Hepatocyte (in vitro differentiated cells): ENCODE data around the gene GIMD1. TPM values are rescaled to one million over a fixed set of nuclear protein-coding genes. Genes with fewer than 3 reads are reported as not detected.
A peak's percentile ranks its signal among the peaks of the same experiment; 100 is the strongest.
"Not testable (repeated sequence)": the region's sequence is repeated elsewhere in the genome, so short reads cannot be mapped to it uniquely, and the experiment has no call there.

ENCODE experiments used
- DNase-seq: peaks from one replicate; pipeline ENCODE4 v3.0.0-alpha.2; 2016; ENCODE audit warnings: low spot score
- H2AFZ ChIP-seq: fragments of 200-600 bp; sonication (generic); 2 replicates; pipeline ENCODE4 v1.6.0; 2016; ENCODE audit warnings: antibody characterized with exemption, mild to moderate bottlenecking
- H3K27ac ChIP-seq: fragments of 200-600 bp; sonication (generic); 2 replicates; pipeline ENCODE4 v1.5.1; 2016; ENCODE audit warnings: mild to moderate bottlenecking
- H3K27me3 ChIP-seq: fragments of 200-600 bp; sonication (generic); 2 replicates; pipeline ENCODE4 v1.6.1; 2016
- H3K36me3 ChIP-seq: fragments of 200-600 bp; sonication (generic); replicated peaks from 2 replicates; pipeline ENCODE4 v1.5.1; 2016; ENCODE audit warnings: low read depth; ENCODE audit not compliant: insufficient read depth
- H3K4me1 ChIP-seq: fragments of 200-600 bp; sonication (generic); 2 replicates; pipeline ENCODE4 v1.5.1; 2016; ENCODE audit warnings: mild to moderate bottlenecking, moderate library complexity; ENCODE audit not compliant: insufficient read depth
- H3K4me2 ChIP-seq: fragments of 200-600 bp; sonication (generic); 2 replicates; pipeline ENCODE4 v1.6.0; 2016
- H3K4me3 ChIP-seq: fragments of 200-600 bp; sonication (generic); 2 replicates; pipeline ENCODE4 v1.5.1; 2016; ENCODE audit warnings: mild to moderate bottlenecking
- H3K79me2 ChIP-seq: fragments of 200-600 bp; sonication (generic); 2 replicates; pipeline ENCODE4 v1.6.0; 2017; ENCODE audit warnings: mild to moderate bottlenecking
- H3K9me2 ChIP-seq: fragments of 200-600 bp; sonication (generic); replicated peaks from 2 replicates; pipeline ENCODE4 v1.6.0; 2017; ENCODE audit warnings: mild to moderate bottlenecking; ENCODE audit not compliant: insufficient read depth
- H3K9me3 ChIP-seq: fragments of 200-600 bp; sonication (generic); 2 replicates; pipeline ENCODE4 v1.5.1; 2016; ENCODE audit warnings: low read depth, mild to moderate bottlenecking
- H4K20me1 ChIP-seq: fragments of 200-600 bp; sonication (generic); 2 replicates; pipeline ENCODE4 v1.6.0; 2016; ENCODE audit warnings: mild to moderate bottlenecking; ENCODE audit not compliant: insufficient read depth, poor library complexity, severe bottlenecking
- CTCF ChIP-seq: fragments of 200-600 bp; sonication (generic); IDR thresholded peaks from 2 replicates; pipeline ENCODE4 v1.5.1; 2016; ENCODE audit warnings: antibody characterized with exemption, mild to moderate bottlenecking; ENCODE audit not compliant: poor library complexity
- EZH2 ChIP-seq: fragments of 200-600 bp; sonication (generic); IDR thresholded peaks from 2 replicates; pipeline ENCODE4 v1.6.1; 2016; ENCODE audit warnings: antibody characterized with exemption, mild to moderate bottlenecking, borderline replicate concordance
- EZH2phosphoT487 ChIP-seq: fragments of 200-600 bp; sonication (generic); IDR thresholded peaks from one replicate; pipeline ENCODE4 v1.6.1; 2018; ENCODE audit warnings: antibody characterized with exemption, mild to moderate bottlenecking, low read depth, moderate library complexity; ENCODE audit not compliant: unreplicated experiment, severe bottlenecking
- WGBS: methylation state at CpG from one replicate; pipeline ENCODE4 v1.1.6; 2016; ENCODE audit warnings: low lambda C conversion rate; ENCODE audit errors: missing lambda C conversion rate; 5-methylcytosine and 5-hydroxymethylcytosine counted together
- polyA plus RNA-seq: library from polyadenylated mRNA; unstranded; fragments of >200 nt; fragmentation: Nextera tagmentation; extraction: Ambion mirVana; gene quantifications from 2 replicates; pipeline ENCODE4 v1.2.1, GENCODE V29; 2016
- total RNA-seq: library from RNA; depleted of rRNA; stranded (reverse); fragments of >200 nt; gene quantifications from 2 replicates; pipeline ENCODE4 v1.2.3, GENCODE V29; 2014

The GIMD1 gene
- total and polyA plus RNA-seq, 2 experiments from 2014 or later: not detected

- Histone ChIP-seq H4K20me1 (no peaks in the 10 kb centered on the region), H3K4me1 (no peaks in the 10 kb centered on the region), H3K4me3 (no peak overlapping the region), H3K27ac (peak overlapping the region; percentile 25), H3K27me3 (no peaks in the 10 kb centered on the region), H3K79me2 (peaks cover 12% of the 10 kb centered on the region), H3K4me2 (no peak overlapping the region), H3K9me2 (no peaks in the 10 kb centered on the region), H3K9me3 (no peaks in the 10 kb centered on the region), H3K36me3 (peaks cover 9% of the 10 kb centered on the region), H2AFZ (no peak overlapping the region)
- DNase-seq: no peak
- 89% methylated on average over 5 of the region's 5 CpGs for WGBS
- TF ChIP-seq EZH2 (no peak), CTCF (no peak), EZH2phosphoT487 (no peak)
Observed at GRCh38 chr4:106333186-106333585, 35.4 kb downstream of the GIMD1 start.

- Histone ChIP-seq H3K79me2 (peaks cover 14% of the 10 kb centered on the region), H3K27me3 (no peaks in the 10 kb centered on the region), H3K4me1 (no peaks in the 10 kb centered on the region), H3K4me2 (no peak overlapping the region), H3K4me3 (no peak overlapping the region), H4K20me1 (no peaks in the 10 kb centered on the region), H2AFZ (no peak overlapping the region), H3K9me2 (no peaks in the 10 kb centered on the region), H3K9me3 (no peaks in the 10 kb centered on the region), H3K36me3 (peaks cover 11% of the 10 kb centered on the region), H3K27ac (no peak overlapping the region)
- TF ChIP-seq EZH2phosphoT487 (no peak), EZH2 (no peak), CTCF (peak; percentile 69)
- 14% methylated on average over 1 of the region's 1 CpG for WGBS
- DNase-seq: peak; percentile 50
Observed at GRCh38 chr4:106329041-106329618, 39.4 kb downstream of the GIMD1 start.

- H3K9me2 ChIP-seq: no peaks in the 10 kb centered on the region
- no peaks in the 10 kb centered on the region for H3K4me1 ChIP-seq
- no peak overlapping the region for H2AFZ ChIP-seq
- H3K4me2 ChIP-seq: no peak overlapping the region
- TF ChIP-seq EZH2 (no peak), CTCF (no peak), EZH2phosphoT487 (no peak)
- H3K27ac ChIP-seq: no peak overlapping the region
- no peak overlapping the region for H3K4me3 ChIP-seq
- peaks cover 5% of the 10 kb centered on the region for H3K36me3 ChIP-seq
- H3K27me3 ChIP-seq: no peaks in the 10 kb centered on the region
- no peaks in the 10 kb centered on the region for H3K9me3 ChIP-seq
- no peak for DNase-seq
- no peaks in the 10 kb centered on the region for H4K20me1 ChIP-seq
- H3K79me2 ChIP-seq: peaks cover 36% of the 10 kb centered on the region
Observed at GRCh38 chr4:106325800-106326199, 42.8 kb downstream of the GIMD1 start.

GRCh38 chr4:106323119-106323518 is 45.5 kb downstream of the GIMD1 start:
- no peak overlapping the region for H3K4me2 ChIP-seq
- no peaks in the 10 kb centered on the region for H3K4me1 ChIP-seq
- no peaks in the 10 kb centered on the region for H3K9me2 ChIP-seq
- no peak overlapping the region for H3K4me3 ChIP-seq
- no peaks in the 10 kb centered on the region for H3K9me3 ChIP-seq
- TF ChIP-seq CTCF (no peak), EZH2phosphoT487 (no peak)
- H3K27ac ChIP-seq: no peak overlapping the region
- peaks cover 2% of the 10 kb centered on the region for H4K20me1 ChIP-seq
- DNase-seq: no peak
- H2AFZ ChIP-seq: no peak overlapping the region
- H3K36me3 ChIP-seq: peaks cover 2% of the 10 kb centered on the region
- H3K27me3 ChIP-seq: no peaks in the 10 kb centered on the region
- H3K79me2 ChIP-seq: peaks cover 58% of the 10 kb centered on the region

GRCh38 chr4:106321814-106322213 is 46.8 kb downstream of the GIMD1 start:
- H3K27me3 ChIP-seq, H3K4me3 ChIP-seq, H4K20me1 ChIP-seq, H3K4me2 ChIP-seq, H3K27ac ChIP-seq, DNase-seq, H3K9me3 ChIP-seq, H2AFZ ChIP-seq, H3K36me3 ChIP-seq, H3K9me2 ChIP-seq, H3K4me1 ChIP-seq: not testable (repeated sequence)
- 37% methylated on average over 6 of the region's 6 CpGs for WGBS
- H3K79me2 ChIP-seq: peaks cover 71% of the 10 kb centered on the region

GRCh38 chr4:106321168-106321567 is 47.4 kb downstream of the GIMD1 start:
- not testable (repeated sequence) for H3K36me3 ChIP-seq, H2AFZ ChIP-seq, H3K9me2 ChIP-seq, H3K27ac ChIP-seq, H3K4me2 ChIP-seq, DNase-seq, H4K20me1 ChIP-seq, H3K9me3 ChIP-seq, H3K4me3 ChIP-seq, H3K27me3 ChIP-seq, H3K4me1 ChIP-seq
- over 99% methylated on average over 19 of the region's 34 CpGs for WGBS
- peaks cover 74% of the 10 kb centered on the region for H3K79me2 ChIP-seq
